Osteoblast (primary cell): ENCODE results near the gene ZMYM4. TPM values are rescaled to one million over a fixed set of nuclear protein-coding genes. Genes with fewer than 3 reads are reported as not detected.

Experiments
- DNase-seq: peaks from one replicate; pipeline ENCODE4 v3.0.0; 2011; ENCODE audit warnings: low spot score, mixed read lengths; ENCODE audit not compliant: insufficient read length; ENCODE audit errors: missing footprints
- H2AFZ ChIP-seq: 2 replicates; pipeline ENCODE4 v1.6.0; 2011; ENCODE audit warnings: mild to moderate bottlenecking, low read length
- H3K27ac ChIP-seq: 2 replicates; pipeline ENCODE4 v1.5.1; 2011; ENCODE audit warnings: mild to moderate bottlenecking, low read depth, low read length, moderate library complexity
- H3K27me3 ChIP-seq: 2 replicates; pipeline ENCODE4 v1.6.0; 2012; ENCODE audit warnings: mild to moderate bottlenecking, control low read depth, inconsistent platforms, low read length, moderate library complexity; ENCODE audit not compliant: insufficient read depth
- H3K36me3 ChIP-seq: 2 replicates; pipeline ENCODE4 v1.5.1; 2011; ENCODE audit warnings: mild to moderate bottlenecking, low read length, control low read depth, moderate library complexity; ENCODE audit not compliant: insufficient read depth
- H3K4me1 ChIP-seq: 2 replicates; pipeline ENCODE4 v1.5.1; 2011; ENCODE audit warnings: mild to moderate bottlenecking, low read length, control low read depth, moderate library complexity; ENCODE audit not compliant: insufficient read depth
- H3K4me2 ChIP-seq: 2 replicates; pipeline ENCODE4 v1.6.0; 2011; ENCODE audit warnings: mild to moderate bottlenecking, low read length; ENCODE audit not compliant: insufficient read depth
- H3K4me3 ChIP-seq: fragments of 200-600 bp; sonication (generic); 3 replicates; pipeline ENCODE4 v1.5.1; 2012; ENCODE audit warnings: mild to moderate bottlenecking, low read length, inconsistent platforms; ENCODE audit not compliant: insufficient read depth
- H3K79me2 ChIP-seq: 2 replicates; pipeline ENCODE4 v1.6.0; 2012; ENCODE audit warnings: mild to moderate bottlenecking, low read length, control low read depth, inconsistent platforms; ENCODE audit not compliant: insufficient read depth
- H3K9me3 ChIP-seq: 2 replicates; pipeline ENCODE4 v1.5.1; 2011; ENCODE audit warnings: low read depth, low read length, control low read depth
- H4K20me1 ChIP-seq: 2 replicates; pipeline ENCODE4 v1.6.0; 2012; ENCODE audit warnings: mild to moderate bottlenecking, low read length, control low read depth; ENCODE audit not compliant: insufficient read depth
- CTCF ChIP-seq: IDR thresholded peaks from 2 replicates; pipeline ENCODE4 v1.5.1; 2011; ENCODE audit warnings: mild to moderate bottlenecking, low read depth, low read length, moderate library complexity; ENCODE audit errors: extremely low read depth
- total RNA-seq: library from RNA; depleted of rRNA; stranded (reverse); fragments of >200 nt; gene quantifications from 2 replicates; pipeline ENCODE4 v1.2.3, GENCODE V29; 2012

The ZMYM4 gene
- total RNA-seq, 1 donor, result 49.9 TPM

- Histone ChIP-seq H3K27me3 (no peaks in the 10 kb centered on the region), H3K4me3 (no peak overlapping the region), H3K9me3 (no peaks in the 10 kb centered on the region), H3K4me1 (no peaks in the 10 kb centered on the region), H3K4me2 (no peak overlapping the region), H2AFZ (no peak overlapping the region), H4K20me1 (no peaks in the 10 kb centered on the region), H3K79me2 (no peaks in the 10 kb centered on the region), H3K36me3 (peaks cover 39% of the 10 kb centered on the region), H3K27ac (no peak overlapping the region)
- TF ChIP-seq CTCF, result no peak
- no peak for DNase-seq
Measured at GRCh38 chr1:35430762-35431161, 162.3 kb downstream of the ZMYM4 start.

- DNase-seq, result no peak
- no peak for TF ChIP-seq CTCF
- peaks cover 40% of the 10 kb centered on the region for H3K36me3 ChIP-seq
- no peak overlapping the region for H3K4me3 ChIP-seq
- H3K4me2 ChIP-seq, result no peak overlapping the region
- H3K27me3 ChIP-seq, result no peaks in the 10 kb centered on the region
- no peaks in the 10 kb centered on the region for H3K79me2 ChIP-seq
- no peak overlapping the region for H2AFZ ChIP-seq
- no peaks in the 10 kb centered on the region for H3K4me1 ChIP-seq
- no peaks in the 10 kb centered on the region for H4K20me1 ChIP-seq
- H3K9me3 ChIP-seq, result no peaks in the 10 kb centered on the region
- H3K27ac ChIP-seq, result no peak overlapping the region
Measured at GRCh38 chr1:35431173-35431599, 162.7 kb downstream of the ZMYM4 start.

- Histone ChIP-seq H3K79me2 (no peaks in the 10 kb centered on the region), H3K27me3 (no peaks in the 10 kb centered on the region), H3K27ac (no peak overlapping the region), H3K4me1 (no peaks in the 10 kb centered on the region), H2AFZ (no peak overlapping the region), H4K20me1 (no peaks in the 10 kb centered on the region), H3K36me3 (peaks cover 41% of the 10 kb centered on the region), H3K4me2 (no peak overlapping the region), H3K4me3 (no peak overlapping the region), H3K9me3 (no peaks in the 10 kb centered on the region)
- DNase-seq, result no peak
- TF ChIP-seq CTCF, result no peak
Measured at GRCh38 chr1:35432231-35432630, 163.7 kb downstream of the ZMYM4 start.

- Histone ChIP-seq H3K27ac (no peak overlapping the region), H3K36me3 (peaks cover 41% of the 10 kb centered on the region)
Measured at GRCh38 chr1:35433714-35434113, 165.2 kb downstream of the ZMYM4 start.

More at GRCh38 chr1:35433714-35434113, 165.2 kb downstream of the ZMYM4 start:
- no peak for DNase-seq
- Histone ChIP-seq H3K27me3 (no peaks in the 10 kb centered on the region), H3K9me3 (no peaks in the 10 kb centered on the region), H3K4me1 (no peaks in the 10 kb centered on the region), H2AFZ (no peak overlapping the region), H4K20me1 (no peaks in the 10 kb centered on the region), H3K79me2 (no peaks in the 10 kb centered on the region), H3K4me3 (no peak overlapping the region), H3K4me2 (no peak overlapping the region)
- TF ChIP-seq CTCF, result no peak
